ENCODE results near the gene EFNB1. TPM values are rescaled to one million over a fixed set of nuclear protein-coding genes. Genes with fewer than 3 reads are reported as not detected.

The EFNB1 gene
- total RNA-seq, 2 donors from 2014 or later = 19.4 to 21.7 TPM

- DNase-seq (ENCODE audit: low spot score) = no peak
- Histone ChIP-seq H3K4me3 (no peak overlapping the region), H3K36me3 (no peaks in the 10 kb centered on the region), H3K27ac (no peak overlapping the region), H3K27me3 (replicated peaks; ENCODE audit: insufficient read depth) (no peaks in the 10 kb centered on the region), H3K9me3 (no peaks in the 10 kb centered on the region), H3K4me1 (ENCODE audit: control insufficient read depth in 1 of 2, low read depth in 2 of 2) (no peaks in the 10 kb centered on the region)
- ATAC-seq (ENCODE audit: insufficient number of reproducible peaks, low FRiP score, low read depth) = no peak
- TF ChIP-seq, protein P1, sequence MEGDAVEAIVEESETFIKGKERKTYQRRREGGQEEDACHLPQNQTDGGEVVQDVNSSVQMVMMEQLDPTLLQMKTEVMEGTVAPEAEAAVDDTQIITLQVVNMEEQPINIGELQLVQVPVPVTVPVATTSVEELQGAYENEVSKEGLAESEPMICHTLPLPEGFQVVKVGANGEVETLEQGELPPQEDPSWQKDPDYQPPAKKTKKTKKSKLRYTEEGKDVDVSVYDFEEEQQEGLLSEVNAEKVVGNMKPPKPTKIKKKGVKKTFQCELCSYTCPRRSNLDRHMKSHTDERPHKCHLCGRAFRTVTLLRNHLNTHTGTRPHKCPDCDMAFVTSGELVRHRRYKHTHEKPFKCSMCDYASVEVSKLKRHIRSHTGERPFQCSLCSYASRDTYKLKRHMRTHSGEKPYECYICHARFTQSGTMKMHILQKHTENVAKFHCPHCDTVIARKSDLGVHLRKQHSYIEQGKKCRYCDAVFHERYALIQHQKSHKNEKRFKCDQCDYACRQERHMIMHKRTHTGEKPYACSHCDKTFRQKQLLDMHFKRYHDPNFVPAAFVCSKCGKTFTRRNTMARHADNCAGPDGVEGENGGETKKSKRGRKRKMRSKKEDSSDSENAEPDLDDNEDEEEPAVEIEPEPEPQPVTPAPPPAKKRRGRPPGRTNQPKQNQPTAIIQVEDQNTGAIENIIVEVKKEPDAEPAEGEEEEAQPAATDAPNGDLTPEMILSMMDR (IDR thresholded peaks at IDR 0.05) = no peak
Measured at GRCh38 chrX:68824152-68824433, 4.7 kb upstream of the EFNB1 start.

- TF ChIP-seq, protein P1 (IDR thresholded peaks at IDR 0.05) = no peak
- no peaks in the 10 kb centered on the region for H3K27me3 ChIP-seq (replicated peaks; ENCODE audit: insufficient read depth)
- no peak overlapping the region for H3K27ac ChIP-seq
- no peaks in the 10 kb centered on the region for H3K36me3 ChIP-seq
- no peak overlapping the region for H3K4me3 ChIP-seq
- no peak for ATAC-seq (ENCODE audit: insufficient number of reproducible peaks, low FRiP score, low read depth)
- no peak for DNase-seq (ENCODE audit: low spot score)
- no peaks in the 10 kb centered on the region for H3K9me3 ChIP-seq
- no peaks in the 10 kb centered on the region for H3K4me1 ChIP-seq (ENCODE audit: control insufficient read depth in 1 of 2, low read depth in 2 of 2)
Measured at GRCh38 chrX:68824565-68825125, 4.2 kb upstream of the EFNB1 start.

GRCh38 chrX:68826113-68826980 is 2.5 kb upstream of the EFNB1 start:
- H3K27me3 ChIP-seq (replicated peaks; ENCODE audit: insufficient read depth) = no peaks in the 10 kb centered on the region
- TF ChIP-seq, protein P1 (IDR thresholded peaks at IDR 0.05) = no peak
- H3K9me3 ChIP-seq = no peaks in the 10 kb centered on the region
- DNase-seq (ENCODE audit: low spot score) (no peak), ATAC-seq (ENCODE audit: insufficient number of reproducible peaks, low FRiP score, low read depth) (no peak)
- peaks cover 0 to 3% of the 10 kb centered on the region in 2 donors for H3K4me1 ChIP-seq (ENCODE audit: control insufficient read depth in 1 of 2, low read depth in 2 of 2)
- no peak overlapping the region for H3K27ac ChIP-seq
- H3K36me3 ChIP-seq = no peaks in the 10 kb centered on the region
- H3K4me3 ChIP-seq = no peak overlapping the region

DNA sequence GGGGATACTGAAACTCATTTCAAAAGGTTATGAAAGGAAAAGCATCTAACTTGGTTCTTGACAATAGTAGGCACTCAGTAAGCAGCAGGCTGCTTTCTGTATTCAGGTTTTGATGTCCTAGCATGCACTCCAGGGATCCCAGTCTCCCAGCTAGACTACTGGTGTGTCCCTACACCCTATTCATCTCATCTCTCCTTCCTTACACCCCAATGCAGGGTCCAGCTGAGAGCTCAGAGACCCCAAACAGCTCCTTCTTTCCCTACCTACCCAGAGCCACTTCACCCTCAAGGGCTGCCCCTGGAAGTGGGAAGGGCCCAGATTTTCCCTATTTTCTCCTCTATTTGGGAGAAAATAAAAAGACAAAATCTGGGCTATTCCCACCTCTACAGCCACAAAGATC is 1.6 kb upstream of the EFNB1 start:
- H3K4me1 ChIP-seq (ENCODE audit: control insufficient read depth in 1 of 2, low read depth in 2 of 2) = peaks cover under 1 to 12% of the 10 kb centered on the region in 2 donors
- H3K9me3 ChIP-seq = no peaks in the 10 kb centered on the region
- H3K36me3 ChIP-seq = no peaks in the 10 kb centered on the region
- H3K4me3 ChIP-seq = no peak overlapping the region
- ATAC-seq (ENCODE audit: insufficient number of reproducible peaks, low FRiP score, low read depth) (no peak), DNase-seq (ENCODE audit: low spot score) (no peak)
- TF ChIP-seq, protein P1 (IDR thresholded peaks at IDR 0.05) = no peak
- H3K27ac ChIP-seq = no peak overlapping the region
- no peaks in the 10 kb centered on the region for H3K27me3 ChIP-seq (replicated peaks; ENCODE audit: insufficient read depth)

DNA sequence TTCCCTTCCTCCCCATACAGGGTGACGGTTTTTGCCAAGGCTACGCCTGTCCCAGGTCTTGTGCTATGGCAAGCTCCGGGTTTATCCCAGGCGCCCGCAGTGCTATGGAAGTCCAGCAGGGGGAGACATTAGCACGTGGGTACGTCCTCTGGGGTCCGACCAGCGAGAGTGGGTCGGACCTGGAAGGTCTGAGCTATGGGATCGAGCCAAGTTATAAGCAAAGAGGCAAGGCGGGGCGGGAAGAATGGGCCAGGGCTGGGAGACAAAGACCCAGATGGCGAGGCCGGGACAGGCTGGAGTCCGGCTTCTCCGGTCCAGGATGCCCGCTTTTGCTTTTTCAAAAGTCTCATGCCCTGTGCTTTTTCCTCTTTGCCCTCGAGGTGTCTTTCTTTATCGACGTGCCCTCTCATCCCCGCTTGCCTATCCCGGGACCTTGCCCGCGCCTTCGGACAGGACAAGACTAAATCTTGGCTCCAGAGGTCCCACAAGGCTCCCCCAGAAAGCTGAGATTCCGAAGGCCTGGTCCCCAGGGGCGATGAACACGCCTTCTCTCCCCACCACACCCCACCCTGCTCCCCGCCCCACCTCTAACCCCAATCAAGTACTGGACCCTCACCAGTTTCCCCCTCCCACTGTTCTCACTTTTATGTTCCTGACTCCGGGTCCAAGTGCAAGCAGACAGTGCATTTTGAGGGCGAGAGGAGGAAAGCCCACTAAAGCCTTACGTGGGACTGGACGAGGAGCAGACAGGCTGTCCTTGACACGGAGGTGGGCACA is 785 bp upstream of the EFNB1 start:
- ATAC-seq (ENCODE audit: insufficient number of reproducible peaks, low FRiP score, low read depth) (peak; percentile 22), DNase-seq (ENCODE audit: low spot score) (peak; percentile 30)
- H3K36me3 ChIP-seq = no peaks in the 10 kb centered on the region
- H3K27me3 ChIP-seq (replicated peaks; ENCODE audit: insufficient read depth) = no peaks in the 10 kb centered on the region
- peak overlapping the region; percentile 86 for H3K4me3 ChIP-seq
- peak overlapping the region; percentile 79 for H3K27ac ChIP-seq
- TF ChIP-seq, protein P1 (IDR thresholded peaks at IDR 0.05) = peak; percentile 80
- no peaks in the 10 kb centered on the region for H3K9me3 ChIP-seq
- peaks cover 4 to 19% of the 10 kb centered on the region in 2 donors for H3K4me1 ChIP-seq (ENCODE audit: control insufficient read depth in 1 of 2, low read depth in 2 of 2)

All from thoracic aorta (tissue), 2 donors.